LoVo (cell line): Measurements from ENCODE around the gene FRMPD1.

Experiments used
- DNase-seq: peaks from one replicate; pipeline ENCODE4 v3.0.0-alpha.2; 2016; ENCODE audit warnings: low spot score

The FRMPD1 gene

GRCh38 chr9:37678789-37679273 is 28.1 kb downstream of the FRMPD1 start:
- no peak for DNase-seq

GRCh38 chr9:37679649-37680402 is 29.1 kb downstream of the FRMPD1 start:
- DNase-seq: no peak

- DNase-seq: no peak
These were observed 32.2 kb downstream of the FRMPD1 start for GRCh38 chr9:37682951-37683350.

- DNase-seq: no peak
These were observed 33.0 kb downstream of the FRMPD1 start for GRCh38 chr9:37683531-37684371.

- no peak for DNase-seq
These were observed 42.0 kb downstream of the FRMPD1 start for GRCh38 chr9:37692622-37693221.

GRCh38 chr9:37693260-37693659 is 42.5 kb downstream of the FRMPD1 start:
- no peak for DNase-seq

- no peak for DNase-seq
These were observed 43.6 kb downstream of the FRMPD1 start for GRCh38 chr9:37694355-37694754.

- DNase-seq: no peak
These were observed 45.8 kb downstream of the FRMPD1 start for GRCh38 chr9:37696528-37696927.

- no peak for DNase-seq
These were observed 49.4 kb downstream of the FRMPD1 start for GRCh38 chr9:37700131-37700530.

- no peak for DNase-seq
These were observed 50.1 kb downstream of the FRMPD1 start for GRCh38 chr9:37700900-37701299.

GRCh38 chr9:37705787-37706186 is 55.0 kb downstream of the FRMPD1 start:
- no peak for DNase-seq

GRCh38 chr9:37706290-37706689 is 55.5 kb downstream of the FRMPD1 start:
- no peak for DNase-seq

- no peak for DNase-seq
These were observed 57.0 kb downstream of the FRMPD1 start for GRCh38 chr9:37707748-37708147.

- no peak for DNase-seq
These were observed 59.3 kb downstream of the FRMPD1 start for GRCh38 chr9:37710046-37710445.

GRCh38 chr9:37715260-37715659 is 64.5 kb downstream of the FRMPD1 start:
- DNase-seq: no peak

- no peak for DNase-seq
These were observed 65.3 kb downstream of the FRMPD1 start for GRCh38 chr9:37715991-37716505.

- no peak for DNase-seq
These were observed 68.8 kb downstream of the FRMPD1 start for GRCh38 chr9:37719526-37719925.

- no peak for DNase-seq
These were observed 76.3 kb downstream of the FRMPD1 start for GRCh38 chr9:37727013-37727412.

GRCh38 chr9:37729499-37729898 is 78.7 kb downstream of the FRMPD1 start:
- no peak for DNase-seq

GRCh38 chr9:37730256-37730655 is 79.5 kb downstream of the FRMPD1 start:
- DNase-seq: no peak

GRCh38 chr9:37730839-37731238 is 80.1 kb downstream of the FRMPD1 start:
- no peak for DNase-seq

- DNase-seq: no peak
These were observed 81.5 kb downstream of the FRMPD1 start for GRCh38 chr9:37732086-37732741.
